HepG2 (cell line): ENCODE measurements around the gene ARHGAP10. TPM values are rescaled to one million over a fixed set of nuclear protein-coding genes. Genes with fewer than 3 reads are reported as not detected.

Experiments used
- ATAC-seq: fragments of 200-7000 bp; cut with Tn5 transposase; 3 replicates; pipeline ENCODE4 v1.9.1; 2020; ENCODE audit warnings: mild to moderate bottlenecking, moderate library complexity
- BruUV-seq: library from RNA; stranded (reverse); fragments of 400-500 nt; replicated peaks from 2 replicates; lab custom pipeline; 2021; lab: Mats Ljungman, UMichigan
- CTCF ChIA-PET: fragments of 300-600 bp; formaldehyde crosslinking; extraction: SDS; loops from one replicate; lab custom pipeline; 2021; ENCODE audit warnings: low total read pairs, inconsistent platforms, low intra/inter-chr PET ratio; lab: Yijun Ruan, JAX
- POLR2A ChIA-PET: fragments of 350-600 bp; sonication (Branson Sonifier 250); formaldehyde crosslinking; loops from one replicate; lab custom pipeline; 2020; ENCODE audit warnings: antibody characterized with exemption, inconsistent platforms; lab: Yijun Ruan, JAX
- DNase-seq: peaks from one replicate; pipeline ENCODE4 v3.0.0-alpha.2; 2015; ENCODE audit warnings: low spot score
- FAIRE-seq: peaks from 3 replicates; lab custom pipeline; 2011; peaks lifted over from hg19 to GRCh38; lab: Jason Lieb, UNC
- H2AFZ ChIP-seq: one replicate; pipeline ENCODE4 v1.6.1; 2011; ENCODE audit warnings: low read length, inconsistent platforms
- H3K27ac ChIP-seq: fragments of 300-600 bp; 3 replicates; pipeline ENCODE4 v1.8.0; 2011; ENCODE audit warnings: mixed run types, mild to moderate bottlenecking, mixed read lengths, low read length, inconsistent platforms; ENCODE audit not compliant: insufficient read depth; ENCODE audit errors: extremely low read length
- H3K27me3 ChIP-seq, 2 experiments: fragments of 200-600 bp in 1 of 2; 2 replicates in 1 of 2; 3 replicates in 1 of 2; pipeline versions ENCODE4 v1.6.0 to v1.8.0; 2011; ENCODE audit warnings: low read length in 2 of 2, mild to moderate bottlenecking in 2 of 2, moderate library complexity in 2 of 2, inconsistent platforms in 1 of 2; ENCODE audit not compliant: insufficient read depth in 2 of 2, control insufficient read depth in 1 of 2
- H3K36me3 ChIP-seq, 2 experiments: fragments of 200-600 bp in 1 of 2; replicated peaks in 1 of 2; 2 replicates in 1 of 2; 3 replicates in 1 of 2; pipeline versions ENCODE4 v1.5.1 to v1.8.0; 2011; ENCODE audit warnings: low read length in 2 of 2, inconsistent platforms in 1 of 2; ENCODE audit not compliant: insufficient read depth in 2 of 2, control insufficient read depth in 1 of 2
- H3K4me1 ChIP-seq: 2 replicates; pipeline ENCODE4 v1.5.1; 2012; ENCODE audit warnings: low read length, inconsistent platforms; ENCODE audit not compliant: insufficient read depth
- H3K4me2 ChIP-seq: 2 replicates; pipeline ENCODE4 v1.6.0; 2011; ENCODE audit warnings: low read depth, low read length, inconsistent platforms
- H3K4me3 ChIP-seq, 3 experiments: fragments of 200-600 bp in 1 of 3; sonication (generic), shearing (Covaris generic) in 1 of 3; replicated peaks in 1 of 3; 2 replicates each; pipeline ENCODE4 v1.5.1; 2011 to 2016; ENCODE audit warnings: low read length in 3 of 3, inconsistent platforms in 2 of 3, low read depth in 2 of 3, mild to moderate bottlenecking in 2 of 3, control low read depth in 1 of 3, mixed read lengths in 1 of 3; ENCODE audit not compliant: insufficient read depth in 1 of 3
- H3K79me2 ChIP-seq: one replicate; pipeline ENCODE4 v1.6.1; 2011; ENCODE audit warnings: low read length, inconsistent platforms; ENCODE audit not compliant: insufficient read depth
- H3K9ac ChIP-seq: 2 replicates; pipeline ENCODE4 v1.6.0; 2011; ENCODE audit warnings: mild to moderate bottlenecking, low read depth, low read length, inconsistent platforms; ENCODE audit not compliant: insufficient read depth
- H3K9me3 ChIP-seq: 2 replicates; pipeline ENCODE4 v1.5.1; 2012; ENCODE audit warnings: mild to moderate bottlenecking, low read length
- H4K20me1 ChIP-seq: 2 replicates; pipeline ENCODE4 v1.6.0; 2011; ENCODE audit warnings: inconsistent platforms, mild to moderate bottlenecking, low read length, moderate library complexity; ENCODE audit not compliant: insufficient read depth
- CBFB ChIP-seq: sonication (generic); formaldehyde crosslinking; IDR thresholded peaks from 2 replicates; pipeline ENCODE4 v1.4.0; 2020; ENCODE audit warnings: missing genetic modification reagents
- PLSCR1 ChIP-seq: sonication (generic); formaldehyde crosslinking; IDR thresholded peaks from 2 replicates; pipeline ENCODE4 v1.5.0; 2020; ENCODE audit warnings: missing genetic modification reagents, mild to moderate bottlenecking, borderline replicate concordance
- SALL1 ChIP-seq: sonication (generic); formaldehyde crosslinking; IDR thresholded peaks from 2 replicates; pipeline ENCODE4 v1.8.0; 2022; ENCODE audit warnings: mild to moderate bottlenecking, missing genetic modification reagents
- ZBTB44 ChIP-seq: sonication (generic); formaldehyde crosslinking; IDR thresholded peaks from 2 replicates; pipeline ENCODE4 v1.4.0; 2020; ENCODE audit warnings: missing genetic modification reagents
- ZMYM2 ChIP-seq: sonication (generic); formaldehyde crosslinking; IDR thresholded peaks from 2 replicates; pipeline ENCODE4 v1.8.0; 2022; ENCODE audit warnings: mild to moderate bottlenecking, missing genetic modification reagents
- ZNF337 ChIP-seq: sonication (generic); formaldehyde crosslinking; IDR thresholded peaks from 2 replicates; pipeline ENCODE4 v1.5.1; 2020; ENCODE audit warnings: missing genetic modification reagents, low read depth, mild to moderate bottlenecking, borderline replicate concordance
- ZNF446 ChIP-seq: sonication (generic); formaldehyde crosslinking; IDR thresholded peaks from 2 replicates; pipeline ENCODE4 v1.5.0; 2020; ENCODE audit warnings: mild to moderate bottlenecking, missing genetic modification reagents
- ZNF616 ChIP-seq: sonication (generic); formaldehyde crosslinking; IDR thresholded peaks from 2 replicates; pipeline ENCODE4 v1.5.0; 2020; ENCODE audit warnings: low read depth, mild to moderate bottlenecking, missing genetic modification reagents
- WGBS: methylation state at CpG from one replicate; pipeline ENCODE4 v1.1.6; 2017; ENCODE audit warnings: low lambda C conversion rate; 5-methylcytosine and 5-hydroxymethylcytosine counted together
- in situ Hi-C: cut with HindIII; loops from 2 replicates; pipeline ENCODE4 v1.10.0; 2017; ENCODE audit warnings: low pct_unique_long_range_greater_than_20kb; ENCODE audit not compliant: extremely low pct_ligation_motif_present
- intact Hi-C: fragments of 100-400 bp; cut with micrococcal nuclease; formaldehyde crosslinking; loops from one replicate; pipeline ENCODE4 v1.10.0; 2022; ENCODE audit not compliant: unreplicated experiment
- polyA plus RNA-seq, 8 experiments: library from polyadenylated mRNA; depleted of rRNA in 3 of 8; stranded (reverse) in 7 of 8; unstranded in 1 of 8; fragments of >200 nt; fragmentation: Illumina TruSeq in 4 of 8; extraction: Trizol in 4 of 8; gene quantifications; 2 replicates each; pipeline versions ENCODE4 v1.2.1 to v1.2.3, GENCODE V29; 2011 to 2016; ENCODE audit warnings: low read depth in 4 of 8, missing spikeins in 1 of 8, mixed read lengths in 1 of 8; ENCODE audit not compliant: insufficient read depth in 1 of 8
- total RNA-seq, 5 experiments: library from RNA; depleted of rRNA; stranded (reverse); fragments of >200 nt; fragmentation: Illumina TruSeq; extraction: Trizol; gene quantifications; 2 replicates each; pipeline ENCODE4 v1.2.3, GENCODE V29; 2016; ENCODE audit warnings: low read depth in 1 of 5
- TF ChIP-seq, protein P1 (sequence below): sonication (generic); formaldehyde crosslinking; IDR thresholded peaks from 2 replicates; pipeline ENCODE4 v1.4.0; 2020; ENCODE audit warnings: mild to moderate bottlenecking, missing genetic modification reagents
- TF ChIP-seq, protein P2 (sequence below): sonication (generic); formaldehyde crosslinking; IDR thresholded peaks from 2 replicates; pipeline ENCODE4; 2020; ENCODE audit warnings: missing genetic modification reagents, mild to moderate bottlenecking, borderline replicate concordance

ARHGAP10 gene
- total and polyA plus RNA-seq, 2 of the 13 experiments (the other 11 are each of a cell fraction or from before 2014, with no cell fraction given), result 0.45 to 1.6 TPM

DNA sequence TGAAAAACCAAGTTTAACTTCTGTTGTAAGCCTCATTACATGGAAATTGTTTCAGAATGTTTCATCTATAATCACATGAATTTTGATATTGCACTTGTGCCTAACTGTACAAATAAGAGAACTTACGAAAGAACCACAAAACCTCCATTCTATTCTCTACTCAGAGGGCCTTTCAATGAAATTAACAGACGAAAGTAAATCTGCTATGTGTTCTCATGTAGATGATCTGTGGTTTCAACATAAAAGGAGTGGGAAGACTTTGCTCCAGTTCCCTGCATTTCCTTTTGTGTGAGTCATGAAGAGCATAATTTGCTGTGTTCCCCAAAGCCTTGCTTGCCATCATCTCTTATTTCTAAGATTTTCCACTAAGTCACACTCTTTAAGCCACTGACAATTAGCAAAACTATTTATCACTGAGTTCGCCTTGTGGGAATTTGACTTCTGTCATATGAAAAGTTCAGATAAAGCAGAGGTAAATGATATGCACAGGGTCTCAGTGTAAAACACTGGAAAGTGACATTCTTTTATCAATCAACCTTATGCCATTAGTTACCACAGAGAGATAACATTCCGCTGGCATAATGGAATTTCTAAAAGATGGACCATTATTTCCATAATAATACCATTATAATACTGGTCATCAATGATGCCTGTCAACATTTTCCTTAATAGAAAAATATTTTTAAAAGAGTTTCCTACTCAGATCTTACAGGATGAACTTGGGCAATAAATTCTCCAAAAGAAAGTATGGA, 380.5 kb downstream of the ARHGAP10 start:
- Histone ChIP-seq H3K27ac (no peak overlapping the region), H3K4me2 (no peak overlapping the region), H2AFZ (no peak overlapping the region), H3K79me2 (no peaks in the 10 kb centered on the region), H3K27me3 (no peaks in the 10 kb centered on the region), H3K4me3 (no peak overlapping the region), H3K4me1 (no peaks in the 10 kb centered on the region), H4K20me1 (no peaks in the 10 kb centered on the region), H3K36me3 (no peaks in the 10 kb centered on the region), H3K9ac (no peak overlapping the region), H3K9me3 (no peaks in the 10 kb centered on the region)
- POLR2A ChIA-PET, result no interaction called here
- FAIRE-seq (no peak), DNase-seq (no peak), ATAC-seq (no peak)
- CTCF ChIA-PET, result no interaction called here
- WGBS, result 41% methylated on average over 4 of the region's 4 CpGs
- no TSS peak for BruUV-seq
- intact Hi-C loops, result no loop called here
- in situ Hi-C loops, result no loop called here
- no peak for TF ChIP-seq ZNF446
- TF ChIP-seq PLSCR1 (CRISPR knock-in tag), result no peak
- no peak for TF ChIP-seq ZNF337 (CRISPR knock-in tag)
- no peak for TF ChIP-seq ZNF616 (CRISPR knock-in tag)
- TF ChIP-seq ZMYM2, result no peak
- TF ChIP-seq, protein P1, sequence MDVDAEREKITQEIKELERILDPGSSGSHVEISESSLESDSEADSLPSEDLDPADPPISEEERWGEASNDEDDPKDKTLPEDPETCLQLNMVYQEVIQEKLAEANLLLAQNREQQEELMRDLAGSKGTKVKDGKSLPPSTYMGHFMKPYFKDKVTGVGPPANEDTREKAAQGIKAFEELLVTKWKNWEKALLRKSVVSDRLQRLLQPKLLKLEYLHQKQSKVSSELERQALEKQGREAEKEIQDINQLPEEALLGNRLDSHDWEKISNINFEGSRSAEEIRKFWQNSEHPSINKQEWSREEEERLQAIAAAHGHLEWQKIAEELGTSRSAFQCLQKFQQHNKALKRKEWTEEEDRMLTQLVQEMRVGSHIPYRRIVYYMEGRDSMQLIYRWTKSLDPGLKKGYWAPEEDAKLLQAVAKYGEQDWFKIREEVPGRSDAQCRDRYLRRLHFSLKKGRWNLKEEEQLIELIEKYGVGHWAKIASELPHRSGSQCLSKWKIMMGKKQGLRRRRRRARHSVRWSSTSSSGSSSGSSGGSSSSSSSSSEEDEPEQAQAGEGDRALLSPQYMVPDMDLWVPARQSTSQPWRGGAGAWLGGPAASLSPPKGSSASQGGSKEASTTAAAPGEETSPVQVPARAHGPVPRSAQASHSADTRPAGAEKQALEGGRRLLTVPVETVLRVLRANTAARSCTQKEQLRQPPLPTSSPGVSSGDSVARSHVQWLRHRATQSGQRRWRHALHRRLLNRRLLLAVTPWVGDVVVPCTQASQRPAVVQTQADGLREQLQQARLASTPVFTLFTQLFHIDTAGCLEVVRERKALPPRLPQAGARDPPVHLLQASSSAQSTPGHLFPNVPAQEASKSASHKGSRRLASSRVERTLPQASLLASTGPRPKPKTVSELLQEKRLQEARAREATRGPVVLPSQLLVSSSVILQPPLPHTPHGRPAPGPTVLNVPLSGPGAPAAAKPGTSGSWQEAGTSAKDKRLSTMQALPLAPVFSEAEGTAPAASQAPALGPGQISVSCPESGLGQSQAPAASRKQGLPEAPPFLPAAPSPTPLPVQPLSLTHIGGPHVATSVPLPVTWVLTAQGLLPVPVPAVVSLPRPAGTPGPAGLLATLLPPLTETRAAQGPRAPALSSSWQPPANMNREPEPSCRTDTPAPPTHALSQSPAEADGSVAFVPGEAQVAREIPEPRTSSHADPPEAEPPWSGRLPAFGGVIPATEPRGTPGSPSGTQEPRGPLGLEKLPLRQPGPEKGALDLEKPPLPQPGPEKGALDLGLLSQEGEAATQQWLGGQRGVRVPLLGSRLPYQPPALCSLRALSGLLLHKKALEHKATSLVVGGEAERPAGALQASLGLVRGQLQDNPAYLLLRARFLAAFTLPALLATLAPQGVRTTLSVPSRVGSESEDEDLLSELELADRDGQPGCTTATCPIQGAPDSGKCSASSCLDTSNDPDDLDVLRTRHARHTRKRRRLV (CRISPR knock-in tag), result no peak
- no peak for TF ChIP-seq ZBTB44 (CRISPR knock-in tag)
- TF ChIP-seq, protein P2, sequence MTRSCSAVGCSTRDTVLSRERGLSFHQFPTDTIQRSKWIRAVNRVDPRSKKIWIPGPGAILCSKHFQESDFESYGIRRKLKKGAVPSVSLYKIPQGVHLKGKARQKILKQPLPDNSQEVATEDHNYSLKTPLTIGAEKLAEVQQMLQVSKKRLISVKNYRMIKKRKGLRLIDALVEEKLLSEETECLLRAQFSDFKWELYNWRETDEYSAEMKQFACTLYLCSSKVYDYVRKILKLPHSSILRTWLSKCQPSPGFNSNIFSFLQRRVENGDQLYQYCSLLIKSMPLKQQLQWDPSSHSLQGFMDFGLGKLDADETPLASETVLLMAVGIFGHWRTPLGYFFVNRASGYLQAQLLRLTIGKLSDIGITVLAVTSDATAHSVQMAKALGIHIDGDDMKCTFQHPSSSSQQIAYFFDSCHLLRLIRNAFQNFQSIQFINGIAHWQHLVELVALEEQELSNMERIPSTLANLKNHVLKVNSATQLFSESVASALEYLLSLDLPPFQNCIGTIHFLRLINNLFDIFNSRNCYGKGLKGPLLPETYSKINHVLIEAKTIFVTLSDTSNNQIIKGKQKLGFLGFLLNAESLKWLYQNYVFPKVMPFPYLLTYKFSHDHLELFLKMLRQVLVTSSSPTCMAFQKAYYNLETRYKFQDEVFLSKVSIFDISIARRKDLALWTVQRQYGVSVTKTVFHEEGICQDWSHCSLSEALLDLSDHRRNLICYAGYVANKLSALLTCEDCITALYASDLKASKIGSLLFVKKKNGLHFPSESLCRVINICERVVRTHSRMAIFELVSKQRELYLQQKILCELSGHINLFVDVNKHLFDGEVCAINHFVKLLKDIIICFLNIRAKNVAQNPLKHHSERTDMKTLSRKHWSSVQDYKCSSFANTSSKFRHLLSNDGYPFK (CRISPR knock-in tag), result no peak
- no peak for TF ChIP-seq SALL1
- no peak for TF ChIP-seq CBFB
